ENCODE data around the gene DCAF7. TPM values are rescaled to one million over a fixed set of nuclear protein-coding genes. Genes with fewer than 3 reads are reported as not detected.

Gene DCAF7
- total RNA-seq, 2 experiments from 2014 or later, result 92.1 to 95.1 TPM

DNA sequence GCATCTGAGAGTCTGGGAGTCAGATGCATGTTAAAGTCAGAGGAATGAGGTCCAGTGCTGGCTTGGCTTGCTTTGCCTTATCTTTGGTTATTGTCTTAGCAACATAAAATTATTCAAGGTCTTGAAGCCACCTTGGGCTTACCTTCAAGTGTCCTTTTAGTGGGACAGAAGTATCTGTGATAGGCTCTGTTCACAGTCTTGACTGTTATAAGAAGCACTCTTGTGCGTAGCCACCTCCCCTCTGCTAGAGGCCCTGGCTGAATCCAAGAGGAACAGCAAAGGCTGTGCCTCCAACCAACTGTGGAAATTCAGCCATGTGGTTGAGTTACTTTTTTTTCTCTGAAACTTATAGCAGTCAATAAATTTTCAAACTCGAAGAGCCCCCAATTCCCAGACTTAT, 63.4 kb downstream of the DCAF7 start:
- Mint-ChIP-seq H3K27ac (no peak overlapping the region), H3K4me3 (no peak overlapping the region), H3K36me3 (peaks cover 6% of the 10 kb centered on the region), H3K9me3 (no peaks in the 10 kb centered on the region), H3K4me1 (peaks cover 25% of the 10 kb centered on the region), H3K27me3 (no peaks in the 10 kb centered on the region)
- DNase-seq, result no peak

DNA sequence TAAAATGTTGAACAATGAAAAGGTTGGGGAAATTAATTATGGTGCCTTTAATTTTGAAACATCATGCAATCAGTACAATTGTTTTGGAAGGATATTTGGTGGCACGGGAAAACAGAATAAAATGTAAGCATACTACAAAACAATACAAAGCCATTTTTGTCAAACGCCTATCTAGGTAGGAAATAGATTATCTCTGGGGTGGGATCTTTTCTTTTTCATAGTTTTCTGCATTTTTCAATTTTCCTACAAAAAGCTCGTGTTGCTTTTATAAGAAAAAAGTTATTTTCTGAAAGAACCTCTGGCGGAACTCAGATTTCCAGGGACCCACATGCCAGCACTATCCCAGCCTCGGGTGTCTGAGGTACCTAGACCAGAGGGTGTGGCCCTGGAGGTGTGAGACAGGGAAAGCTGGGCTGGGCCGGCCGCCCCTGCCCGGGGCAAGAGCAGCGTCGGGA, 71.0 kb downstream of the DCAF7 start:
- Mint-ChIP-seq H3K4me1 (peaks cover 34% of the 10 kb centered on the region), H3K27me3 (no peaks in the 10 kb centered on the region), H3K4me3 (peak overlapping the region; percentile 88), H3K27ac (peak overlapping the region; percentile 88), H3K9me3 (no peaks in the 10 kb centered on the region), H3K36me3 (no peaks in the 10 kb centered on the region)
- DNase-seq, result no peak

DNA sequence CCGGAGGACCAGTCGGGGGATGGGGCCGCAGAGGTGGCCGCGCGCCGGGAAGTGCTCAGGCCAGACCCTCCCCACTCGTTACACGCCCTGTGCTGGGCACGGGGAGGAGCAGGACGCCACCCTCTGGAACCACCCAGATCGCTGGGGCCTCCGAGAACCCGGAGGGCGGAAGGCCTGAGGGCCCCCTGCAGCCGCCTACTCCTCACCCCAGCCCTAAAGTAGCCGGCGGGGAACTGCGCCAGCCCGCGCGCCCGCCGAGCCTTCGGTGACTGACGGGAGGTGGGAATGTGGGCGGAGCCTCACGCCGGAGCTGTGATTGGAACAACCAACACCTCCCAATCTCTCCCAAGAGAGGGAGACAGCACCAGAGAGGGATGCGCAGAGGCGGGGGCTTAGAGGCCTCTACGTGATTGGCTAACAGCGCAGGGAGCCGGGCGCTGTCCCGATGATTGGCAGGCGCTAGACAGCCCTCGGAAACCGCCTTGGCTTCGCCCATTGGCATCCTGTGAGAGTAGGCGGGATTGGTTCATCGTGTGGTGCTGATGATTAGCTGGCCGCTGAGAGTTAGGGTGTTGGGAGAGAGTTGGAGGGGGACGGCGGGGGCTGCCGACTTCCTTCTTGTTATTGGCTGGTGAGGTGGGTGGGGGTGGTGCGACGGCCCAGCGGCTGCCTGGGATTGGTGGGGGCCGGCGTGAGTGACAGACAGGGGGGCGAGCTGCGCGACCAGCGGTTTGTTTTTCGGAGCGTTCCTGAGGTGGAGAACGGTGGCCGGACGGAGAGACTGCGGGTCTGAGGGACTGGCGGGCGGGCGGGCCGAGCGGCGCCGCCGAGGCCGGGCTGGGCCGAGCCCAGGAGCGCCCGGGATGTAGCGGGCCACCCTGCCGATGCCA, 71.7 kb downstream of the DCAF7 start, which contains the start of gene MAP3K3:
TSS of gene MAP3K3 (plus strand) at position 734 of the 890 bp plus-strand sequence. CDS start 343 bp downstream, outside the sequence.
- Mint-ChIP-seq H3K4me1 (peaks cover 40% of the 10 kb centered on the region), H3K9me3 (no peaks in the 10 kb centered on the region), H3K36me3 (no peaks in the 10 kb centered on the region), H3K4me3 (peak within 1 kb of the TSS; percentile 98), H3K27ac (peak within 1 kb of the TSS; percentile 92), H3K27me3 (no peaks in the 10 kb centered on the region)
- DNase-seq, result peak; percentile 97

DNA sequence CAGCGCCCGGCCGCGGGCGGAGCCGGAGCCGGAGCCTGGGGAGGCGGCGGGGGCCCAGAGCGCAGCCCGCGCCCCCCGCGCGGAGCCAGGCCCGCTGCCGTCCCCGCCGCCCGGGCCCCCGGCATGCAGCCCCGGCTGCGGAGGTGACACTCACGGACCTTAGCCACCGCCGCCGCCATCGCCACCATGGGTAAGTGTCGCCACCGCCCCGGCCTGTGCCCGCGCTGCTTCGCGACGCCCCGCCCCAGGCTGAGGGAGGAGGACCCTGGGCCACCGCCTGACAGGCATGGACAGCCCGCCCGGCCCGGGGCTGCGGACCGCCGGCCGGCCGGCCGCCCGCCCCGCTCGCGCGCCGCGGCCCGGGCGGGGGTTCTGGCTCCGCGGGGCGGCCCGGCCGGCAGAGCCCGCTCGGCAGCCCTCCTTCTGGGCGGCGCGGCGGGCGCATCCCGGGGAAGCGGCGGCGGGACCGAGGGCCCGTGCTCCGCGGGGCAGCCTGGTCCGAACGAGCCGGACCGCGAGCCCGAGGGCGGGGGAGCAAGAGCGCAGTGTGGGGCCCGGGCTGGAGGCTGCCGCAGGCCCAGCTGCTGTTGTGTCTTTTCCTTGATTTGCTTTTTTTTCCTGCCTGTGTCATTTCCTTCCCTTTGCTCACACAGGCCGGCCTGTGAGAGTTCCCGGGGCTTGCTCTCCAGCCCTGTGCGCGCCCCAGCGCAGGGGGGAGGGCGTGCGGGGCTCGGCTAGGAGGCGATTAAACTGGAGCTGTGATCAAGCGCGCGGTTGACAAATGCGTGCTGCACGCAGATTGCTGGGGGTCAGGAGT, 72.5 kb downstream of the DCAF7 start:
- Mint-ChIP-seq H3K9me3 (no peaks in the 10 kb centered on the region), H3K36me3 (no peaks in the 10 kb centered on the region), H3K4me1 (peaks cover 43% of the 10 kb centered on the region), H3K27ac (peak overlapping the region; percentile 92), H3K4me3 (peak overlapping the region; percentile 98), H3K27me3 (no peaks in the 10 kb centered on the region)
- peak; percentile 69 for DNase-seq

DNA sequence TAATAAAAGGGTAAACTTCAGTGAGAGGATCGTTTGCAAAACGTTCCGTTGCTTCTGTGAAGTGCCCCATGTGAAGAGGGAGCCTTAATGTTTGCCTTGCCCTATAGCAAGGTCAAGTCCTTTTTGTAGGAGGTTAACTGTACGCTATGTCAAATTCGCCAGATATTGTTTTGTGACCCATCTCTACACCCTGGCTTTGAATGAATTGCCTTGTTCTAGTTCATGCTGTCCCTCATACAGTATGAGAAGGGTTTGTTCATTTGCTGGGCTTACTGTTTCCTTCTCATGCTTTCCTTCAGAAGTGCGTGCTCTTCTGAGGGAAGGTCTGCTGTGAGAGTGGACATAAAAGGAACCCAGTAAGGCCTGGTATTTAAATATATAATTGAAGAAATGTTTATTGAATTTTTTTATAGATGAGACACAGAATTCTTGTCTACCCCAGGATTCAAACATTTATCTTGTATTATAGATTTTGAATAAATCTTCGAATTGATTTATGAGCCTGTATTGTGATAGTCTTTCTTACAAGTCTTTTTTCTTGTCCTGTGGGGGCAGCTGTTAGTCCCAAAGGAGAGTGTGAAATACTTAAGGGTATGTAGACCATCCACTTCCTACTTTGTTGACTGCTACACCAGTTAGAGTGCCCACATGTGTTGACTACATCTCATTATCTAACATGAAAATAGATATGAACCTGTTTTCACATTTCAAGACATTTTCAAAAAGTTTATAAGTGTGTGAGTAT, 73.7 kb downstream of the DCAF7 start:
- no peaks in the 10 kb centered on the region for H3K9me3 Mint-ChIP-seq
- H3K4me3 Mint-ChIP-seq, result peak overlapping the region; percentile 98
- no peaks in the 10 kb centered on the region for H3K27me3 Mint-ChIP-seq
- H3K27ac Mint-ChIP-seq, result no peak overlapping the region
- no peaks in the 10 kb centered on the region for H3K36me3 Mint-ChIP-seq
- H3K4me1 Mint-ChIP-seq, result peaks cover 43% of the 10 kb centered on the region
- no peak for DNase-seq

DNA sequence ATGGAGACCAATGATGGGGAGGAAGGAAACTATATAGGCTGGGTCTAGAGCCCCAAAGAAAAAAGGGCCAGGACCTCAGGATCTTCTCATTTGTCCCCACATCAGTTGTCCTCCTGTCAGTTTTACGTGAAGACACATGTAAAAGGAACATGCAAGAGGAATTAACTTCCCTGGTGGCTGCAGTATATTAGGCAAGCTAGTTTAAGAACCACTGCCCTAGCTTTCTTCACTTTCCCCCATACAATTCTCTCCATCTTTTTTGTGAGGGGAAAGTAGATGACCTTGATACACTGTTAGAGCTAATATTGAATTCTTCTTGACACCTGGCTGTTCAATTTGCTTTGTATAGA, 74.2 kb downstream of the DCAF7 start:
- DNase-seq, result no peak
- no peaks in the 10 kb centered on the region for H3K27me3 Mint-ChIP-seq
- no peak overlapping the region for H3K27ac Mint-ChIP-seq
- peaks cover 46% of the 10 kb centered on the region for H3K4me1 Mint-ChIP-seq
- no peaks in the 10 kb centered on the region for H3K36me3 Mint-ChIP-seq
- peak overlapping the region; percentile 48 for H3K4me3 Mint-ChIP-seq
- no peaks in the 10 kb centered on the region for H3K9me3 Mint-ChIP-seq

DNA sequence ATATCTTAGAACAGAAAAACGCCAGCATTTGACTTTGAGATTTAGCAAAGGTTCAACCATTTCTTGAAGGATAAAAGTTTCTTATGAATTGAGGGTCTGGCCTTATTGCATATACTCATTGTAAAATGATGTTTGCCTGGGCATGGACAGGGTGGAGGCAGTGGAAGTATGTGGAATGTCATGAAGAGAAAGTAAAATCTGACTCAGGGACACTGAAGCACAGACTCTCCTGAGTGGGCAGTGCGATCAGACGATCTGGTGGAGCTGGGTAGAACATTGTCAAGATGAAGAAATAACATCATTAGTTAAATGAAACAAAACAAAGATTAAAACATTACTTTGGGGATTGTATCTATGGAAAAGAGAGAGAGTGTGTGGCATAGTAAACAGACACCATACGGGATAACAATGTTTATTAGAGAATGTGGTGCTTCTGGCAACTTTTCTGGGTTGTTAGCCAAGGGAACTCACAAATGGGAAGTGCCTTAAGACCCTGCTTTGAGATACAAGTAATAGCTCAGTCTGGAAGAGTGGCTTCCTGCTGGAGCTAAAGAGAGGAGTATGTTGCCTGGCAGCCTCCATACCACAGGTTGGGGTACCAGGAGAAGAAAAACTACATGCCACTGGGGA, 76.4 kb downstream of the DCAF7 start:
- Mint-ChIP-seq H3K4me3 (no peak overlapping the region), H3K36me3 (no peaks in the 10 kb centered on the region), H3K27ac (no peak overlapping the region), H3K9me3 (no peaks in the 10 kb centered on the region), H3K4me1 (peaks cover 48% of the 10 kb centered on the region), H3K27me3 (no peaks in the 10 kb centered on the region)
- no peak for DNase-seq

DNA sequence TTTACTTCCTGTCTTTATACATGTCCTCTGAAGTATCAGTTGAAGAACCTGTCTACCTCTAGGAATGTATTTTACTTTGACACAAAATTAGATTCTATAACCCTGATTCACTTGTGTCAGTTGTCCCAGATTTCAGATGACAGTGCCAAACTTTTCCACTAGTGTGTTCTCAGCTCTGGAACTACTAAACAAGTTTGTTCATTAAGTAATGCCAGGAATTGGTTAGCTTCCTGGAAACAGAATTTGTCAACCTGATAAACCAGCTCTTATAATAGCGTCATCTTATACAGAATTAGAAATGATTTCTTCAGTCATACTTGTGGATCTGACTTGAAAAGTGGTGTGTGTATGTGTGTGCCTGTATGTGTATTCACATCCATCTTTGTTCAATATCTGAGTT, 79.3 kb downstream of the DCAF7 start:
- H3K4me1 Mint-ChIP-seq, result peaks cover 42% of the 10 kb centered on the region
- H3K27ac Mint-ChIP-seq, result no peak overlapping the region
- H3K36me3 Mint-ChIP-seq, result no peaks in the 10 kb centered on the region
- no peaks in the 10 kb centered on the region for H3K27me3 Mint-ChIP-seq
- DNase-seq, result no peak
- H3K4me3 Mint-ChIP-seq, result no peak overlapping the region
- no peaks in the 10 kb centered on the region for H3K9me3 Mint-ChIP-seq

DNA sequence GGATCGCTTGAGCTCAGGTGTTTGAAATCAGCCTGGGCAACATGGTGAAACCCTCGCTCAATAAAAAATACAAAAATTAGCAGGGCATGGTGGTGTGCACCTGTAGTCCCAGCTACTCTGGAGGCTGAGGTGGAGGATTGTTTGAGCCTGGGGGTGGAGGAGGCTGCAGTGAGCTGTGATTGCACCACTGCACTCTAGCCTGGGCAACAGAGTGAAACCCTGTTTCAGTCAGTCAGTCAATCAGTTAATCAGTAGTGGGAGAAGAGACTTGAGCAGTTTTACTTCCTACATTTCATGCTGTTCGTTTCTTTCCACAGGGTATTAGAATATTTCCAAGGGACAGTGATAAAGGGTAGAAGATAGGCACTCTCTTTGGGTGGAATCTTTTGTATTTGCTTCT, 80.8 kb downstream of the DCAF7 start:
- H3K9me3 Mint-ChIP-seq, result no peaks in the 10 kb centered on the region
- peaks cover 30% of the 10 kb centered on the region for H3K4me1 Mint-ChIP-seq
- no peak overlapping the region for H3K27ac Mint-ChIP-seq
- no peaks in the 10 kb centered on the region for H3K27me3 Mint-ChIP-seq
- no peak overlapping the region for H3K4me3 Mint-ChIP-seq
- DNase-seq, result no peak
- no peaks in the 10 kb centered on the region for H3K36me3 Mint-ChIP-seq

DNA sequence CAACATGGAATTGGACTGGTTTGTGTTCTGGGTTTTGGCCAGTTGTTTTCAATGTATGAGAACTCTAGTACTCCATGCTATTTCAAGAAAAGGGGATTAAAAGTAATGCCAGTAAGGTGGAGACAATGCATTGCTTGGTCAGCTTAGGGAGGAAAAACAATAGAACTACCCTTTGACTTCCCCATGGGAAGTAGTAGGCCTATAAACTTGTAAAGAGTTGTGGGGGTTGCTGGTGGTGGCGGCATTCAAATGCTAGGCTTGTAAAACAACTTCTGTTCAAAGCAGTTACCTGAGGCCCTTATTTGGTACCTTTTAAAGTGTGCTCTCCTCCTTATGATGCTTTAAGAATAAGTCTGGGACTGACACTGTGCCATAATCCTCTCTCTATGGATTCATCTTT, 81.3 kb downstream of the DCAF7 start:
- no peak overlapping the region for H3K4me3 Mint-ChIP-seq
- H3K27me3 Mint-ChIP-seq, result no peaks in the 10 kb centered on the region
- H3K4me1 Mint-ChIP-seq, result peaks cover 26% of the 10 kb centered on the region
- H3K27ac Mint-ChIP-seq, result no peak overlapping the region
- H3K36me3 Mint-ChIP-seq, result peaks cover 4% of the 10 kb centered on the region
- H3K9me3 Mint-ChIP-seq, result no peaks in the 10 kb centered on the region
- DNase-seq, result no peak

DNA sequence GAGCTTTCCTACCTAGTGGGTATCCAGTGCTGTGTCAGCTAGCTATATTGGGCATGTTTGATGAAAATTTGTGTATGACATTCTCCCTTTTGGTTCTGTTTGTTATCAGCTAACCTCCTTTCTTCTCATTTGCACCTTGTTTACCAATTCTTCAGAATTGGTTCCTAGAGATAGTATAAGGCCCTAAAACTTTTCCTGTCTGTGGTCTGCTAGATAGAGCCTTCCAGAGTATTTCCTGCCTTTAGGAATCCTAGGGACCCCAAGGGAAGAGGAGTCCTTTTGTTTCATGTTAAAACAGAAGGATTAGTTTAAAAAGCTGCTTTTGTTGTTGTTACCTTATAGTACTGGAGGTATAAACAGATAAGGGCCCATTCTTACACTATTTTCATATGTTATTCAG, 83.5 kb downstream of the DCAF7 start:
- Mint-ChIP-seq H3K27me3 (no peaks in the 10 kb centered on the region), H3K27ac (no peak overlapping the region)

DNA sequence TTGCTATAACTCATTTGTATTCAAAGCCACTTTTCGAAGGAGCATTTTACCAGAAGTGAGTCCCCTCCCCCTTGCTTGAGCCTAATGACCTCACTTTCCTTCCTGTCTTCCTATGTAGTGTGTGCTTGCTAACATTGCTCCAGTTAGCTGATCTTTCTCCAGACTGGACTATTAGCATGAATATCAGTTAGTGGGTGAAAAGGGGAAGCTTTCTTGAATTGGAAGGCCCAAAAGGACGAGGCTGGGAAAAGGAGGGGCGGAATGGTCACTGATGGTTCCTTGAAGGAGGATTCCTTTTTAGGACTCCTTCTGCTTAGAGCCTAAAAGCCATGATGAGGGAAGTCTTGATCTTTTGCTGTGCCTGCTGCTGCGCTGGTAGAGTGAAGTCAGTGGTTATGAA, 83.9 kb downstream of the DCAF7 start:
- Mint-ChIP-seq H3K27ac (no peak overlapping the region), H3K9me3 (no peaks in the 10 kb centered on the region), H3K27me3 (no peaks in the 10 kb centered on the region), H3K36me3 (peaks cover 6% of the 10 kb centered on the region), H3K4me3 (no peak overlapping the region), H3K4me1 (peaks cover 28% of the 10 kb centered on the region)
- no peak for DNase-seq

More for the DNA sequence above, 83.5 kb downstream of the DCAF7 start:
- H3K9me3 Mint-ChIP-seq, result no peaks in the 10 kb centered on the region
- H3K4me1 Mint-ChIP-seq, result peaks cover 24% of the 10 kb centered on the region
- peaks cover 6% of the 10 kb centered on the region for H3K36me3 Mint-ChIP-seq
- no peak overlapping the region for H3K4me3 Mint-ChIP-seq
- DNase-seq, result no peak

DNA sequence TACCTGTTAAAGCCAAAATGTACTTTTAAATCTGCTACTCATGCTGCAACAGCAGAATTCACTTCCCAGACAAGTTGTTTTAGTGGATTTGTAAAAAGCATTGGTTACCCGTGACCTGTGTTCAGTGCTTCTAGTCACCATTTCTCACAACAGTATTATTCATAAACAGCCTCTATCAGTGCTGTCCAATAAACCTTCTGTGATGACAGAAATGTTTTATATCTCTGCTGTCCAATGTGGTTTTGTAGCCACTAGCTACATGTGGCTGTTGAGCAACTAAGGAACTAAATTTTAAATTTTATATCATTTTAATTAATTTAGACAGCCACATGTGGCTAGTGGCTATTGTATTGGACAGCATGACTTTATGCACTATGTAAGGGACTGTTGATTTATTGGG, 84.5 kb downstream of the DCAF7 start:
- peaks cover 28% of the 10 kb centered on the region for H3K4me1 Mint-ChIP-seq
- DNase-seq, result no peak
- H3K9me3 Mint-ChIP-seq, result no peaks in the 10 kb centered on the region
- no peak overlapping the region for H3K4me3 Mint-ChIP-seq
- H3K27ac Mint-ChIP-seq, result no peak overlapping the region
- H3K27me3 Mint-ChIP-seq, result no peaks in the 10 kb centered on the region
- peaks cover 6% of the 10 kb centered on the region for H3K36me3 Mint-ChIP-seq

DNA sequence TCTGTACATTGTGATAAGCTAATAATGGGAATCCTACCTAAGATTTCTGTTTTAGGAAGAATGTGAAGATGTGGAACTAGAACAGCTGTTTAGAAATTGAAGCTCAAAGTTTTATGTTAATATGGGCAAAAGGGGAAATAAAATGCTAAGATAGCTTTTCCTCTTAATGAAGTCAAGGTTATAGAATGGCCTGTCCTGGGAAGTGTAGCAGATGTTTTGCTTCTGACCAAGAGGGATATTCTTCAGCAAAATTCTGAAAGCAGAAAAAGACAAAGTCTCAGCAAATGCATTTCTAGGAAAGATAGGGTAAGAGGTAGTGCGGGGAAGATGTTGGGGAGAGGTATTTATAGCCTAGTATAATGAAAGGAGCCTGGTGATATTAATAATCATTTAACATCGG, 85.0 kb downstream of the DCAF7 start:
- Mint-ChIP-seq H3K36me3 (peaks cover 6% of the 10 kb centered on the region), H3K4me1 (peaks cover 29% of the 10 kb centered on the region), H3K4me3 (no peak overlapping the region), H3K27ac (no peak overlapping the region), H3K27me3 (no peaks in the 10 kb centered on the region), H3K9me3 (no peaks in the 10 kb centered on the region)
- DNase-seq, result no peak

All from activated naive CD8-positive, alpha-beta T cell treated with anti-CD3 and anti-CD28 coated beads for 36 hours (primary cell).